Activated T-helper 1 cell treated with anti-CD3 and anti-CD28 coated beads, Interleukin-2, amount 50 U/mL, for 16 hours (primary cell): ENCODE data around the gene PEX7.
"Not testable (repeated sequence)": the region's sequence is repeated elsewhere in the genome, so short reads cannot be mapped to it uniquely, and the experiment has no call there.

Source experiments
- DNase-seq, 2 donors: peaks; one replicate each; pipeline ENCODE4 v3.0.0-alpha.2; 2020; ENCODE audit warnings: low read depth in 1 of 2, low spot score in 1 of 2

The PEX7 gene

DNA sequence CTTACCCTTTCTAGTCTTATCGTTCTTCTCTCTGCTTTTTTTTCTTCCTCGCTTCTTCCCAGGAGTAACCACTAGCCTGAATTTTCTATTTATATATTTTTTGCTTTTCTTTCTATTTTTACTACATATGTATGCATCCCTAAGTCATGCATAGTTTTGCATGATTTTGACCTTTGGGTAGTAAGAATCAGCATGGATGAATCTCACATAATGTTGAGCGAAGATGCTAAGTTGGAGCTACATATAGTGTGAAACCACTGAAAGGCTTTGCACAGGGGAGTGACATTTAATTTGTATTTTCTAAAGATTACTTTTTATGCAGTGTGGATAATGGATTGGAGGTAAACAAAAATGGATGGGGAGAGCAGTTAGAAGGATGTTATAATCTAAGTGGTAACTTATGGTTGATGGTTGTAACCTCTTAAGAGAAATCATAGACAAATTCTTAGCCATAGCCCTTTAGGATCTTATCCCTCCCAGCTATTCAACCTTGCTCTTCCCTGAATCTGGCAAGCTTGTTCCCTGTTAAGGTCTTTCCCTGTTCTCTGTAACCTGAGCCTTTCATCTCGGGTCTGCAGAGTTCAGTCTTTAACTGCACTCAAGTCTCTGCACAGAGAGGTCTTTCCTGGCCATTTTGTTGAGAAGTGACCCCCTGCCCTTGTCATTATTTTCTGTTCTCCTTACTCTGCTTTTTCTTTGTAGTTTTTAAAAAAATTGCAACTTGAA, 18.0 kb downstream of the PEX7 start:
- DNase-seq = no peak

DNA sequence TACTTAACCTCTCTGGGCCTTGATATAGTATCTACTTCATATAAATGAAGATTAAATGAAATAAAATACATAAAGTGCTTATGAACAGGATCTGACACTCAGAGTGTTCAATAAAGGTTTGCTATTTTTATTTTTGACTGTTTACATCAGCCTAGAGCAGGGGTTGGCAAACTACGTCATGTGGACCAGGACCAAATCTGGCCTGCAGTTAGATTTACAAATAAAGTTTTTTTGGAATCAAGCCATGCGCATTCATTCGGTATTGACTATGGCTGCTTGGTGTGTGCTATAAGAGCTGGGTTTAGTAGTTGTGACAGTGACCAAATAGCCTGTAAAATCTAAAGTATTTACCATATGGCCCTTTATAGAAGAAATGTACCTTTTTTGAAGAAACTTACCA, 20.8 kb downstream of the PEX7 start:
- no peak for DNase-seq

DNA sequence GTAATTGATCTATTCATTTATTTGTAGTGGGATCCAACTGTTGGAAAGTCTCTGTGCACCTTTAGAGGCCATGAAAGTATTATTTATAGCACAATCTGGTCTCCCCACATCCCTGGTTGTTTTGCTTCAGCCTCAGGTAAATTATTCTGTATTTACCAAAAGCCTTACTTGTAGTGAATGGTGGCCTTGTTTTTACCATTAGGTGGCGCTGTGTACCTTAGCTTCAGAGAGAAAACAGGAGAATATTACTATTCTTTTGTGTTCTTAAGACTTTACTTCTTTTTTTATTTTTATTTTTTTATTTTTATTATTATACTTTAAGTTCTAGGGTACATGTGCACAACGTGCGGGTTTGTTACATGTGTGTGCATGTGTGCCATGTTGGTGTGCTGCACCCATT, 23.7 kb downstream of the PEX7 start:
- no peak for DNase-seq

DNA sequence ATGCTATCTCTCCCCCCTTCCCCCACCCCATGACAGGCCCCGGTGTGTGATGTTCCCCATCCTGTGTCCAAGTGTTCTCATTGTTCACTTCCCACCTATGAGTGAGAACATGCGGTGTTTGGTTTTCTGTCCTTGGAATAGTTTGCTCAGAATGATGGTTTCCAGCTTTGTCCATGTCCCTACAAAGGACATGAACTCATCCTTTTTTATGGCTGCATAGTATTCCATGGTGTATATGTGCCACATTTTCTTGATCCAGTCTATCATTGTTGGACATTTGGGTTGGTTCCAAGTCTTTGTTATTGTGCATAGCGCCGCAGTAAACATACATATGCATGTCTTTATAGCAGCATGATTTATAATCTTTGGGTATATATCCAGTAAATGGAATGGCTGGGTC, 24.1 kb downstream of the PEX7 start:
- not testable (repeated sequence) for DNase-seq

DNA sequence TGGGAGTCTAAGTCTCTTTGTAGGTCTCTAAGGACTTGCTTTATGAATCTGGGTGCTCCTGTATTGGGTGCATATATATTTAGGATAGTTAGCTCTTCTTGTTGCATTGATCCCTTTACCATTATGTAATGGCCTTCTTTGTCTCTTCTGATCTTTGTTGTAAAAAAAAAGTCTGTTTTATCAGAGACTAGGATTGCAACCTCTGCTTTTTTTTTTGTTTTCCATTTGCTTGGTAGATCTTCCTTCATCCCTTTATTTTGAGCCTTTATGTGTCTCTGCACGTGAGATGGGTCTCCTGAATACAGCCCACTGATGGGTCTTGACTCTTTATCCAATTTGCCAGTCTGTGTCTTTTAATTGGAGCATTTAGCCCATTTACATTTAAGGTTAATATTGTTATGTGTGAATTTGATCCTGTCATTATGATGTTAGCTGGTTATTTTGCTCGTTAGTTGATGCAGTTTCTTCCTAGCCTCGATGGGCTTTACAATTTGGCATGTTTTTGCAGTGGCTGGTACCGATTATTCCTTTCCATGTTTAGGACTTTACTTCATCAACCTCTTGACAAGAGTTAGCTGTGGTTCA, 27.7 kb downstream of the PEX7 start:
- DNase-seq = not testable (repeated sequence)

DNA sequence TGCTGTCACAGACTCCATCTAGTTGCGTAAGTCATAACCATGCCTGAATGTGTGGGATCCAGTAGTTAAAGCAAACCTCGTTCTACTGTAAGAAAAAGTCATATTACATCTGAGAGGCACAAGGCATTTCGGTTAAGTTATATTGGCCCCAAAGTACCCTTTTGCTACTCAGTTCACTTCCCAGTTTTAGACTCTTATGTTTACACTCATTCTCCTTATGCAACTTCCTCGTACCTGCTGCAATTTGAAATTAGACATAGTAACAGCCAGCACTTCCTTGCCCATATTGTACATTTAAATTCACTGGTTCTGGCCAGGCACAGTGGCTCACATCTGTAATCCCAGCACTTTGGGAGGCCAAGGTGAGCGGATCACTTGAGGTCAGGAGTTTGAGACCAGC, 37.0 kb downstream of the PEX7 start:
- DNase-seq = no peak

DNA sequence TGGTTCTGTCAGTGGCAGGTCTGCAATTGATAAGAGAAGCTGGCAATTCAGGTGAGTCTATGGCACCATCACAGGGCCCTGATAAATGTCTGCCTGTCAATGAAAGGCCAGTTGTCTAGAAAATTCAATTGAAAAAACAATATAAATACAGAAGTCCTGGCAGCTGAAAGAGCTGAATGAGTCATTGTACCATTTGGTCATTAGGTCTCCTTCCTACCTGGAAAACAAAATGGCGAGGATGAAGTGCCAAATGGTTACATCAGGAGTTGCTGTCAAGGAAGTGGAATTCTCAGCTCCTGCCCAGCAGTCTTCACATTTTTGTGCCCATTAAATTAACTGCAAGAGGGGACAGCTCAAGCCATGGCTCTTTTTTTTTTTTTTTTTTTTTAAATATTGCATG, 37.7 kb downstream of the PEX7 start:
- no peak for DNase-seq

DNA sequence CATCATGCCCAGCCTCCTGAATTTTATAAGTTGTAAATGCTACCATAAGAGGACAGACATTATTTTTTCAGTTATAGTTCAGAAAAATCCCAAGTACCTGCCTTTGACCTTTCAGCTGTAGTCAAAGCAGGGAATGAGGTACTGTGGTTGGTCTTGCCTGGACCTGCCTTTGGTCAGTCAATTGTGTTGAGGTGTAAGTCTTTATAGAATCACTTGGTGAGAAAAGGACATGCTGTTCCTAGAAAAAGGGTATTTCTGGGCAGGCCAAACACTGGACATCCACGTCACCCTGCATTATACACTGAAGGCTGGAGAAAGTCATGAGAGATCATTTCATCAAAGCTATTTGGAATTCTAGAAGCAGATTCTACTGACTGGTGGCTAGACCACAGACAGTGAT, 40.3 kb downstream of the PEX7 start:
- DNase-seq = no peak

DNA sequence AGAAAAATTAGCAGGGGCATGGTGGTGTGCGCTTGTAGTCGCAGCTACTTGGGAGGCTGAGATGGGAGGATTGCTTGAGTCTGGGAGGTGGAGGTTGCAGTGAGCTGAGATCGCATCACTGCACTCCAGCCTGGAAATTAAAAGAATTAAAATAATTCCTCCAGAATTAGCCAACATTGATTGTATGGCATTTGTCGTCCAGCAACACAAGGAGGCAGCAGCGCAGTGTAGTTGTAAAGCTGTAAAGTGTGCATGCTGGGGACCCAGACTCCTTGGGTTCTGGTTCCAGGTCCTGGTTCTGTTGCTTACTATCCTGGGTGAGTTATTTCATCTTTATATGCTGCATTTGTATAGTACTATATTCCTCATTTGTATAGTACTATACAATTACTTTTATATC, 41.4 kb downstream of the PEX7 start:
- no peak for DNase-seq

DNA sequence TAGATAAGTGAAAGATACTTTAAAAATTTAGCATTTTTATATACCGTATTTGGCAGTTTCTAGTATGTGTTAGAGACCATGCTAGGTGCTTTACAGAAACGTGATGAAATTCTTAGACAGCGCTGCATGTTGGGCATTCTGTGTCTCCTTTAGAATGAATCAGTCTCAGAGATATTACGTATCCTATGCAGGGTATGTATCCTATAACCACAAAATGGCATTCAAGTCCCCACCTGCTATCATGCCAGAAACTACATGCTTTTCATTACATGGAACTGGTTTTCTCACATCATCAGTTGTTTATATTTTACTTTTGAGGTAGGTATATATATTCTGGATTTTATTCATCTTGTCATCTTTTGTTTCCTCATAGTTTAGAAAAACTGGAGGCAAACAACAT, 42.3 kb downstream of the PEX7 start:
- DNase-seq = no peak

DNA sequence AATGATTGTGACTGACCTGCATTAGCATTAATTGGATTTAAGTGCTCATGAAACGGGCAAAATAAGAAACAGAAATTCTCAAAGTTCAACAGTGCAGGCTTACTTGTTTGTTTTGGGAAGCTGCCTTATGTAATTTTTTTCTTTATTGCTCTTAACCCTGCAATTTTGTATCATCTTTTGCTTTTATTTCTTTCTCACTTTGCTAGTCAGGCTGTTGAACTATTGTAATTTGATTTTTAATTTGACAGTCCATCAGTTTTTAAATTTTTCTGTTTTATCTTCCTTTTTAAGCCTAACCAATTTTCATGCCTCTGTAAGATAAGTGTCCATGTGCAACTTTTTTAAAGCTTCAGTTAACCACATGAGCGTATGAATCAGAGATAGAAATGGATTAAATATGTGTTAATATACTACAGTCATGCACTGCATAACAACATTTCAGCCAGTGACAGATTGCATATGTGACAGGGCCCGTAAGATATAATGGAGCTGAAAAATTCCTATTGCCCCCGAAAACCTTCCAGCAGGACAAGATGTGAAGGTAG, 44.6 kb downstream of the PEX7 start:
- no peak for DNase-seq

DNA sequence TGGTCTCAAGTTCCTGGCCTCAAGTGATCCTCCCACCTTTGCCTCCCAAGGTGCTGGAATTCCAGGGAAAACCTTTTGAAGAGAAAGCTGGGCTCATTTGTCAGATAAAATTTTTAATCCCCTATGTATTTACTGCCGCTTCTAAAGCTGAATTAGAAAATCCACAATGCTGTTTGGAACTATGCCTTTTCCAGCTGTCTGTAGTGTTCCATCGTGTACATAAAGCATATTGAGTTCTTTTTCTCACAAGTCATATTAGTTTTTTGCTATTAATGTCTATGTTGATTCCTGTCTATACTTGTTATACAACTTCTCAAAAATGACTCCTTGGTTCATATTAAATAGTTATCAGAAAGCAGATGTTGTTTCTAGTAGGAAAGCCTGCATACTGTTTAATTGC, 47.1 kb downstream of the PEX7 start:
- DNase-seq = no peak

DNA sequence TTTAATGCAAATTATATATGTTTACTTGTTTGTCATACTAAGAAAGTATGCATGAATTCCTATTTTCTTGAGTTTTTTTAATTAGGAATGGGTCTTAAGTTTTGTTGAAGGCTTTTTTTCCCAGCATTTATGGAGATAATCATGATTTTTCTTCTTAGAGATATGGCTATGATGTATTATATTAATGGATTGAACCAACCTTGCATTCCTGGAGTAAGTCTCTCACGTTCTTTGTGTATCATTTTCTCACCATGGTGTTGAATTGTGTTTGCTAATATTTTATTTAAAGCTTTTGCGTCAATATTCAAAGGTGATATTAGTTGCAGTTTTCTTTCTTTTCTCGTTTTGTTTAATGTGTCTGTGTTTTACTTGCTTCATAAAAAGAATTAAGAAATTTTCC, 51.4 kb downstream of the PEX7 start:
- no peak for DNase-seq

DNA sequence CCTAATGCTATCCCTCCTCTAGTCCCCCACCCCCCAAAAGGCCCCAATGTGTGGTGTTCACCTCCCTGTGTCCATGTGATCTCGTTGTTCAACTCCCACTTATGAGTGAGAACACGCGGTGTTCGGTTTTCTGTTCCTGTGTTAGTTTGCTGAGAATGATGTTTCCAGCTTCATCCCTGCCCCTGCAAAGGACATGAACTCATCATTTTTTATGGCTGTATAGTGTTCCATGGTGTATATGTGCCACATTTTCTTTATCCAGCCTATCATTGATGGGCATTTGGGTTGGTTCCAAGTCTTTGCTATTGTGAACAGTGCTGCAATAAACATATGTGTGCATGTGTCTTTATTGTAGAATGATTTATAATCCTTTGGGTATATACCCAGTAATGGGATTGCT, 54.1 kb downstream of the PEX7 start:
- not testable (repeated sequence) for DNase-seq

DNA sequence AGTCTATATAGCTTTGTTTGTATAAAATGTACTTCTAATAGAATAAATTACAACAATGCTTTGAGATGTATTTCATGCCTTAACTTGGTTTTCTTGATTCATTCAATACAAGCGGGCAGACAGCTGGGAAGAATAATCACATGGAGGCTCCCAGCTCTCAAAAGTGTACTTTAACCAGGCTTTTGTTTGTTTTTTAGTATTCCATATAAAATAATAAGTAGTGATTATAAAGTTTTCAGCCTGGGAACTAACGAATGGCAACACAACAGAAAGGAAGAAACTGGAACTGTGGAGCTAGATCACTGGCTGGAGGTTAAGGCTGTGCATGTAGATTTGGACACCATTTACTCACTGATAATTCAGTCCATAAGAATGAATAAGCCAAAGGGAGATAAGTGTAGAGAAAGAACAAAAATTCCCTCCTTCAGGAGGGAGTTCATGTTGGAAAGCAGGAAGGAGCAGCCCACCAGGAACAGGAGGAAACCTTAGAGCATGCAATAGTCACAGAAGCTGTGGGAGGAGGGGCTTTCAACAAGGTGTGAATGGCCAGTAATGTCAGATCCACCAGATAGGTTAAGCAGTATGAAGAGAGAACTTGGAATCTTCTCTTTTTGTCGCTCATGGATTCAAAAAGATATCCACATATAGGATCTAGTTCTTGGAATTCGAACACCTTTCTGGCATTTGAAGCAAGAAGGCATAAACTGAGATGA, 58.5 kb downstream of the PEX7 start:
- no peak for DNase-seq

DNA sequence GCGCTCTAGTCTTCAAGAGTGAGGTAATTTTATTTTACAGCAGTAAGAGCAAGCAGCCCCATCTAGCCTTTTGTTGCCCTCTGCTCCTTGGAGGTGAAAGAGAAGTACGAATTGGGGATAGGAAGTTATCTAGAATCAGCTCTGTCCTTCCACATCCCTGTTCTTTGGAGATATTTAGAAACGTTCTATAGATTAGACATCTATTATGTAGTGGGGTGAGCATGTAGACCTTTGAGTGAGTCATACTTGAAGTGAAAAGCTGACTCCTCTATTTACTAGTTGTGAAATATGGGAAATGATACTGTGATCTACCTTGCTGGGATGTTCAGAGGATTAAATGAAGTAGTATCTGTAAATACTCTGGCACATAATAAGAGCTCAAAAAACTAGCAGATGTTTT, 63.7 kb downstream of the PEX7 start:
- DNase-seq = no peak

DNA sequence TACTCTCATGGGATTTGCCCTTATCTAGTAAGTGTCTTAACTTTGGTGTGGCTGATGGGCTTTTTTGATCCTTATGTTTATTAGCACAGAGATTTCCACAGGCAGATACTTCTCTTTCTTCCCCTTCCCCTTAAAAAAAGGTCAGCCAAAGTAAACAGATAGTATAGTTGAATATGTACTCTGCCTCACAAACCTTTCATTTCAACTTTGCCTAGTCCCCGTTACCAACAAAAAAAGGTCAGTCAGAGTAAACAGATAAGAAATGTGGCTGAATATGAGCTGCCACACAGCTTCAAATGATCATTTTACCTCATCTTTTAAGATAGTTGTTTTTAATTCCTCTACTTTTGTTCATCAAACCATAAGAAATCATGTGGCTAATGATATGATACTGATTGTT, 65.6 kb downstream of the PEX7 start:
- no peak for DNase-seq

DNA sequence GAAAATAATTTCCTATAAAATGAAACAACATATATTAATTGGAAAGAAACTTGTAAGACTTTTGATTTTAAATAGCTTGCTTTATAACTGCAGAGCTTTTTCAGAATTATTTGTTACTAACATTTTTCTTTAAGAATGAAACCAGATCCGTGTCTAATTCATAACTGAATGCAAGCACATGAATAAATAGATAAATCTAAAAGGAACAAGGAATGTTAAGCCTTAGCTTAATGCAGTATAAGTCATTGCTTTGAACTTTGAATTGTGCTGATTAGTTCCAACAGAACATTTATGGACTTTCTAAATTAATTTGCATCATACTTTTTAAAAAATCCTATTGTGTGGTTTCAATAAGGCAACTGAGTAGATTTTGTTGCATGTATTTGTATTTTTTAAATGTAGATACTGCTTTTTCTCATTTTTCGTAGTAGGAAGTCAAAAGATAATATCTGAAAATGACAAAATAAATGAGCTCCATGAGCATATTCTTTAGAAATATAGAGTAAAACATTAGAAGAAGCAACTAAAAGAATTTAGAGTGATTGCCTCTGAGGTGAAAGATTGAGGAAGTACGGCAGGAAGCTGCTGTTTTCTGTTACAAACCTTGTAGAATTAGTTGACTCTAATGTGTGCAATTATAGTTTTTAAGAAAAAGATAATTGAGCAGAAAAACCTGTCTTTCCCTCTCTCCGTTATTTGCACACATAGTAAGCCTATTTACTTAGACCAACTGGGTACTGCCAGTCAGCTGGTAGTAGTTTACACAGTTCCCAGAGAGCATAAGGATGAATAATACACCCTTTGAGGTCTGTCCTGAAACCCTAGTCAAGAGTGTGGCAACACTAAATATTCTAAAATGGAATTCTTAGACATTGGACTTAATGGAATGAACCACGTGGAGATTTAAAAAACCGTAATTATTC, 67.1 kb downstream of the PEX7 start:
- no peak for DNase-seq

DNA sequence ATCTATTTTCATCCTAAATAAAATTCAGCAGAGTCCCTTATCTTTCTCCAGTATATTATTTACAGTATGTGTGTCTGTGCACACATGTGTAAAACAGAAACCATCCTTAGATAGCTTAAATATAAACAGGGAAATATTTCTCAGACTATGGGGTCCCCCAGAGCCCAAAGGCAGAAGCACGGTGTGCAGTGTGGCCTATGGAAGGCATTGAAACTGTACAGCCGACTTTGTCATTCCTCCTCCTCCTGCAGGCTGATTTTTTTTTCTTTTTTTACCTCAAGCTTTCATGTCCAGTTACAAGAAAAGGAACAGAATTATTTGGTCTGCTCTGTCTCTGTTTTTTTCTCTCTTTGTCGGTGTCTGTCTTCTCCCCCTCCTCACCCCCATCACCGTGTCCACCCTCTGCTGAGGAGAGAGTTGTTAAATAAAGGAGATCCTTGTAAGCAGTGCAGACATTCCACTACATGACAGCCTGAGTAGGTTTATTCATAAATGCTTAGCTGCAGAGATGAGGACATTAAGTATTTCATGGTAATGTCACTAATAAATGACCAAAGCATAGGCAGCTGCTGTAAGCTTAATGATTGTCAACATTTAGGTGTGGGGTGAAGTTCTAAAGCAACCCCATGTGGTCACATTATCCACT, 67.9 kb downstream of the PEX7 start:
- DNase-seq = no peak

DNA sequence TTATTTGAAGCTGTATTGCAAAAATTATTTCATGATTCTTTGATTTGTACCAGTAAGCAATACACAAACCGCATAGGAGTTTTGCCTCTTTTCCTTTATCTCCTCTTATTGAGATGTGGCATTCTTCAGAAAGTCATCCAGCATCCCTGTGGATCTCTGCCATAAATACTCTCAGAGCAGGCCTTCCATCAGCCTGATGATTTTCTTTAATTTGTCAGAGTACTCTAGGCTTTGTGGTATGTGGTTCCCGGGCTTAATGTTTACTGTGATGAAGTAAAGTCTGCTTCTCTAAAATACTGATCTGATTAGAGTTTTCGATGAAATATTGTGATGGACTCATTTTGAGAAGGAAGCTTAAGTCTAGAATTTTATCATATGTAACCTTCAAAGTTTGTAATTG, 68.6 kb downstream of the PEX7 start:
- DNase-seq = no peak

DNA sequence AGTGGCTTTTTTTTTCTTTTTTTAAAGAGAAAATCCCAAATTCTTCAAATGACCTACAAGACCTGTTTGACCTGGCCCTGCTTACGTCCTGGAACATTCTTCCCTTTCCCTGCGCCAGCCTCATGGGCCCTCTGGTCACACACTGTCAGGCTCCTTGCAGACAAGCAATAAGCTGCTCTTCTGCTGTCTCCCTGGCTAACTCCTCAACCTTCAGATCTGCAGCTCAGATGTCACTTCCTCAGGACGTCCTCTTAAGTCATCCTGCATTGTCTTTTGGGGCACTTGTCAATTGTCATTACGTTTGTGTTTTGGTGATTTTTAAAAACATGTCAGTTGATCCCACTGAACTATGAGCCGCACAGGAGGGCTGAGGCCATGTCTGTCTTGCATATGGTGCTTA, 70.8 kb downstream of the PEX7 start:
- no peak for DNase-seq
